Gastrocnemius medialis (tissue), 4 donors: Measurements from ENCODE around the gene ITIH6.

ENCODE experiments used
- POLR2A ChIP-seq, 2 donors: fragments of 450-650 bp; IDR thresholded peaks; one replicate each; pipeline ENCODE4 v1.6.1; 2017; ENCODE audit warnings: antibody characterized with exemption in 2 of 2, mild to moderate bottlenecking in 2 of 2, moderate library complexity in 2 of 2
- TF ChIP-seq, protein P1 (sequence below), 5 experiments: fragments of 450-650 bp in 3 of 5; fragments of 200-600 bp in 2 of 5; sonication (generic) in 2 of 5; IDR thresholded peaks in 4 of 5; conservative IDR thresholded peaks in 1 of 5; 1 replicate in 4 of 5; 2 replicates in 1 of 5; pipeline ENCODE4 v1.5.1; 2016 to 2019; ENCODE audit warnings: antibody characterized with exemption in 5 of 5, mild to moderate bottlenecking in 3 of 5, moderate library complexity in 3 of 5

DNA sequence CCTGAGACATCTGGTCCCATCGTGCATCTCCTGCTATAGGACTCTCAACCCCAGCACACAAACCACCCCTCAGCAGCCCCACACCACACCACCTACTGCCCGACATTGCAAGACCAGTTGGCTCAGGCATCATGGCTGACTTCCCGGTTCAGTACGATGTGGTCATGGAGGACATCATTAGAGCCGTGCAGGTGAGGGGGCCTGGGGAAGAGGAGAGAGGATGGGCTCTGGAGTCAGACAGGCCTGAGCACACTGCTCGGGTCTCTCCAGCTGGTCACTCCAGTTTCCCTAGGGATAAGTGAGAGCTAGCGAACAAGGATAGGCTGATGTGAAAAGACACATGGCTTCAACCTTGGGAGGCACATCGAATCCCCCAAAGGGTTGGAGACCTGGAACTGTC, 26.7 kb upstream of the ITIH6 start:
- TF ChIP-seq, protein P1, sequence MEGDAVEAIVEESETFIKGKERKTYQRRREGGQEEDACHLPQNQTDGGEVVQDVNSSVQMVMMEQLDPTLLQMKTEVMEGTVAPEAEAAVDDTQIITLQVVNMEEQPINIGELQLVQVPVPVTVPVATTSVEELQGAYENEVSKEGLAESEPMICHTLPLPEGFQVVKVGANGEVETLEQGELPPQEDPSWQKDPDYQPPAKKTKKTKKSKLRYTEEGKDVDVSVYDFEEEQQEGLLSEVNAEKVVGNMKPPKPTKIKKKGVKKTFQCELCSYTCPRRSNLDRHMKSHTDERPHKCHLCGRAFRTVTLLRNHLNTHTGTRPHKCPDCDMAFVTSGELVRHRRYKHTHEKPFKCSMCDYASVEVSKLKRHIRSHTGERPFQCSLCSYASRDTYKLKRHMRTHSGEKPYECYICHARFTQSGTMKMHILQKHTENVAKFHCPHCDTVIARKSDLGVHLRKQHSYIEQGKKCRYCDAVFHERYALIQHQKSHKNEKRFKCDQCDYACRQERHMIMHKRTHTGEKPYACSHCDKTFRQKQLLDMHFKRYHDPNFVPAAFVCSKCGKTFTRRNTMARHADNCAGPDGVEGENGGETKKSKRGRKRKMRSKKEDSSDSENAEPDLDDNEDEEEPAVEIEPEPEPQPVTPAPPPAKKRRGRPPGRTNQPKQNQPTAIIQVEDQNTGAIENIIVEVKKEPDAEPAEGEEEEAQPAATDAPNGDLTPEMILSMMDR (IDR thresholded peaks at IDR 0.05 in 4 of 5, conservative IDR thresholded peaks at IDR 0.05 in 1 of 5): no peak
- no peak for TF ChIP-seq POLR2A (IDR thresholded peaks at IDR 0.05)
